CD4-positive, alpha-beta T cell treated with Interleukin-21 for 1 hour (primary cell): ENCODE results near the gene UBE2L3.
"Not testable (repeated sequence)": the region's sequence is repeated elsewhere in the genome, so short reads cannot be mapped to it uniquely, and the experiment has no call there.

Source experiments
- DNase-seq: peaks from one replicate; pipeline ENCODE4 v3.0.0-alpha.2; 2020

UBE2L3 gene

GRCh38 chr22:21573293-21573734 lies 5.8 kb downstream of the UBE2L3 start:
- no peak for DNase-seq

DNA sequence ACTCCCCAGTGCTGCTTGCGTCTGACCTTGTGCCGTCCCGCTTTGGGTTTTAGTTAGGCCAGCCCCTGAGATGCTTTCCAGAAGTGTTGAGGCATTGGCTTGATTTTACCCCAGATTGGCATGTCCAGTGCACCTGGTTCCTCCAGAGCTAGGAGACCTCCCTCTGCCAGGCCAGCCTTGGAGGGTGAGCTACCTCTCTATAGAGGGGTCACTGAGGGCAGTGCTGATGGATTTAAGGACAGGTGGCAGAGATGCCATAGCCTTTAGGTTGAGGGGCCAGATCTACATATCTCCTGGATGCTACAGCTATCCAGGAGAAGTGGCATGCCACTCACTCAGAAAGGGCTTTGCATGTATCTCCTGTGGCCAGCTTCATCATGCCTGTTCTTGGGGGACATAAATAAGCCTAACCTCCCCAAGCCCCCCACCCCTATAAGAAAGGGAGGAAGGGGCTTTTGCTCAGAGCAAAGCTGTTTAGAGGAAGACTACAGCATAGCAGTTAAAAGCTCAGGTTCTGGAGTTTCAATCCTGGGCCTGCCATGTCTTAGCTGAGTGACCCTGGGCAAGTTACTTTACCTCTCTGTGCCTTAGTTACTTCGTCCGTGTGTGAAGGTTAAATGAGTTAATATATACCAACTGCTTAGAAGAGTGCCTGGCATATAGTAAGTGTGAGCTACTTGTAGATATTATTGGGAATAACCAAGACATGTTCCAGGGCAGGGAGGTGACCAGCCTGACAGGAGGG lies 6.4 kb downstream of the UBE2L3 start:
- no peak for DNase-seq

DNA sequence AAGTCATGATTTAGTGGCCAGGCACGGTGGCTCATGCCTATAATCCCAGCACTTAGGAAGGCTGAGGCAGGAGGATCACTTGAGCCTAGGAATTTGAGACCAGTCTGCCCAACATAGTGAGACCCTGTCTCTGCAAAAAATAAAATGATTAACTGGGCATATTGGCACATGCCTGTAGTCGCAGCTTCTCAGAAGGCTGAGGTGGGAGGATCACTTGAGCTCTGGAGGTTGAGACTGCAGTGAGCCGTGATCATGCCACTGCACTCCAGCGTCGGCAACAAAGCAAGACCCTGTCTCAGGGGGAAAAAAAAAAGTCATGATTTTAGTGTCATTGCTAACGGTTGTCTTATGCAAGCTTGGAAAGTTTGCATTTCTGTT lies 11.9 kb downstream of the UBE2L3 start:
- no peak for DNase-seq

DNA sequence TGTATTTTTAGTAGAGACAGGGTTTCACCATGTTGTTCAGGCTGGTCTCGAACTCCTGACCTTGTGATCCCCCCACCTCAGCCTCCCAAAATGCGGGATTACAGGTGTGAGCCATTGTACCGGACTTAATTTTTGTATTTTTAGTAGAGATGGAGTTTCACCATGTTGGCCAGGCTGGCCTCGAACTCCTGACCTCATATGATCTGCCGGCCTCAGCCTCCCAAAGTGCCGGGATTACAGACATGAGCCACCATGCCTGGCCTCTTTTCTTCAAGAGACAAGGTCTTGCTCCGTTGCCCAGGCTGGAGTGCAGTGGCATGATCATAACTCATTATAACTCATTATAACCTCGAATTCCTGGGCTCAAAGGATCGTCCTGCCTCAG lies 13.1 kb downstream of the UBE2L3 start:
- not testable (repeated sequence) for DNase-seq

DNA sequence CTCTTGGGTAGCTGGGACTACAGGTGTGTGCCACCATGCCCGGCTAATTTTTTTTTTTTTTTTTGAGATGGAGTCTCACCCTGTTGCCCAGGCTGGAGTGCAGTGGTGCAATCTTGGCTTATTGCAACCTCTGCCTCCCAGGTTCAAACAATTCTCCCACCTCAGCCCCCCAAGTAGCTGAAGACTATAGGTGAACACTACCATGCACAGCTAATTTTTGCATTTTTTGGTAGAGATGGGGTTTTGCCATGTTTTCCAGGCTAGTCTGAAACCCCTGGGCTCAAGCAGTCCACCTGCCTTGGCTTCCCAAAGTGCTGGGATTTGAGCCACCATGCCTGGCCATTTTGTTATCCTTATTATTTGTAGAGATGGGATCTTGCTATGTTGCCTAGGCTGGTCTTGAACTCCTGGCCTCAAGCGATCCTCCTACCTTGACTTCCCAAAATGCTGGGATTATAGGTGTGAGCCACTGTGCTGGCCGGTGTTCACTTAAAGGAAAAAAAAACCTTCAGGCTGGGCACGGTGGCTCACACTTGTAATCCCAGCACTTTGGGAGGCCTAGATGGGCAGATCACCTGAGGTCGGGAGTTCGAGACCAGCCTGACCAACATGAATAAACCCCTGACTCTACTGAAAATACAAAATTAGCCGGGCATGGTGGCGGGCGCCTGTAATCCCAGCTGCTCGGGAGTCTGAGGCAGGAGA lies 13.6 kb downstream of the UBE2L3 start:
- not testable (repeated sequence) for DNase-seq

- no peak for DNase-seq
Observed at GRCh38 chr22:21582801-21583740, 15.6 kb downstream of the UBE2L3 start.

DNA sequence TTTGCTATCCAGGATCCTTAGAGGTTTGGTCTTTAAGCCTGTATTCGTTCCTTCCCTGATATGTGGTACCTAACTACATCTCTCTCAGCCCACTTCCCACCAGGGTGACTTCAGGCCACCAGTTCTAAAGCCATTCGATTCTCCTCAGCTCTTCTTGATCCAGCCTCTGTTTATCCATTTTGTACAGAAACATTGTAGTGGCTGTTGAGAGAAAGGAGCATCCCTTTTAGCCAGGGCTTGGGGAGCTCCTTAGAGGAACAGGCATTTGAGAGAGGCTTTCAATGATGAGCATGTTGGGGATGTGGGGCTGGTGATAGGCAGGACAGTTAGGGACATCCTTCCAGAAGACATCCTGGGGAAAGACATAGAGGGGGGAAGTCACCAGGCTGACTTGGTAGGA lies 17.9 kb downstream of the UBE2L3 start:
- DNase-seq: no peak

DNA sequence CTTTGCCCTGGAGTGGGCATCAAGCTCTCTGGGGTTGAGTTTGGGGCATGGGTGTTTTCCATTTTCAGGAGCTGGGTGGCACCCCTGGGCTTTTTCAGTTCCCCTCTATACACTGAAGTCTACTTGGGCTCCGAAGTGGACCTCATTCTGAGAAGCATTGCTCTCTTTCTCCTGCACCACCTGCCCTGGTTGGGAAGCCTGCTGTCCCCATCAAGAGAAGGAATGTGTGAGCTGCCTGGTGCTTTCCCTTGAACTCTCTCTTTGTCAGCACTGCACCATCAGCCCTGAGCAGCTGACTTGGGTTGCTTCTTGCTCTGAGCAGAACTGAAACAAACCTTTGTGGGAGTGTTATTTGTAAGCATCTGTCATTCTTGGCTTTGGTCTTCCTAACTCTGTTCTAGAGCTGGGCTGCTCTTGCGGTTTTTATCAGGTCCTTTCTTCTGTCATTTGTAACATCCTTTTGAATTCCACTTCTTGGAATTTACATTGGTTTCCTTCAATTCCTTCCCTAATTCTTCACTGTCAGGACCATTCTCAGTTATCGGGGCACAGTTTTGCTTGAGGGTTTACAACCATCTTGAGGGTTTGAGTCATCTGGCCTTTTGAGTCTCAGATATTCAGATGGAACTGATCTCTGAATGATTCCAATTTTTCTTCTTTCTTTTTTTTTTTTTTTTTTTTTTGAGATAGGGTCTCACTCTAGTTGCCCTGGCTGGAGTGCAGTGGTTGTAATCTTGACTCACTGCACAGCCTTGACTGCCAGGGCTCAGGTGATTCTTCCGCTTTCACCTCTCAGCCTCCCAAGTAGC lies 20.5 kb downstream of the UBE2L3 start:
- DNase-seq: peak; percentile 8

GRCh38 chr22:21589396-21589795 lies 21.9 kb downstream of the UBE2L3 start:
- DNase-seq: no peak

DNA sequence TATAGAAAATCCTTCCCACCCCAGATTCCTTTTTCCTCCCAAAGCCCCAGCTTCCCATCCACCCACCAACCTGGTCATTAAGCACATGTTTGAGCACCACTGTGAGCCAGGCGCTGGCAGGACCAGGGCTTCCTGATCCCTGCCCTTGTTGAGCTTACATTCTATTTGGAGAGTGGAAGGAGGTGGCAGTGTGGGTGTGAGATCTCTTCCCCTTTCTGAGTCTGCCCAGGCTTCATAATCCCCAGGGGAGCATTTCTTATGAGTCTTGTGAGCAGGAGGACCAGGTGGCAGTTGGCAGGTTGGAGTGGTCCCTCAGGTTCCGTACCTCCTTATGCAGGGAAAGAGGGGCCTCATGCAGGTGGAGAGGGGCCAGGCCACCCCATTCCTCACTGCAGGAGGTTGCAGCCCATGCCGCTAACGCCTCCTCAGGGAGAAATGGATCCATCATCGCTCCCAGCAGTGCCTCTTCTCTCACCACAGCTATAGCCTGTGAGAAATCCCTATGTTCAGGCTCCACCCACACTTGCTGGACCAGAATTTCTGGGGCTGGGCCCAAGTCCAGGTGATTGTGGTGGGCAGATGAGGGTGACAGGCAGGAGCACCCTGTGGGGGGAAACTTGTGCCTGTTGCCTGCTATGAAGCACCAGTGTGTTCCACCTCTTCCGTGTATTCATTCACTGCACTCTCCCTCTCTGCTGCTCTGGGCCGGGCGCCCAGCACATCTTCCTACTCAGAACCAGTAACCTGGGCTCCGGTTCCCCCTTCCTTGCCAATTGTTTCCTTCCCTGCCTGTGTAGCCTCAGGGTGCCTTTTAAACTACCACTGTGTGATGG lies 23.5 kb downstream of the UBE2L3 start:
- no peak for DNase-seq

- DNase-seq: no peak
Observed at GRCh38 chr22:21591695-21592094, 24.2 kb downstream of the UBE2L3 start.

- DNase-seq: no peak
Observed at GRCh38 chr22:21592422-21592821, 24.9 kb downstream of the UBE2L3 start.

DNA sequence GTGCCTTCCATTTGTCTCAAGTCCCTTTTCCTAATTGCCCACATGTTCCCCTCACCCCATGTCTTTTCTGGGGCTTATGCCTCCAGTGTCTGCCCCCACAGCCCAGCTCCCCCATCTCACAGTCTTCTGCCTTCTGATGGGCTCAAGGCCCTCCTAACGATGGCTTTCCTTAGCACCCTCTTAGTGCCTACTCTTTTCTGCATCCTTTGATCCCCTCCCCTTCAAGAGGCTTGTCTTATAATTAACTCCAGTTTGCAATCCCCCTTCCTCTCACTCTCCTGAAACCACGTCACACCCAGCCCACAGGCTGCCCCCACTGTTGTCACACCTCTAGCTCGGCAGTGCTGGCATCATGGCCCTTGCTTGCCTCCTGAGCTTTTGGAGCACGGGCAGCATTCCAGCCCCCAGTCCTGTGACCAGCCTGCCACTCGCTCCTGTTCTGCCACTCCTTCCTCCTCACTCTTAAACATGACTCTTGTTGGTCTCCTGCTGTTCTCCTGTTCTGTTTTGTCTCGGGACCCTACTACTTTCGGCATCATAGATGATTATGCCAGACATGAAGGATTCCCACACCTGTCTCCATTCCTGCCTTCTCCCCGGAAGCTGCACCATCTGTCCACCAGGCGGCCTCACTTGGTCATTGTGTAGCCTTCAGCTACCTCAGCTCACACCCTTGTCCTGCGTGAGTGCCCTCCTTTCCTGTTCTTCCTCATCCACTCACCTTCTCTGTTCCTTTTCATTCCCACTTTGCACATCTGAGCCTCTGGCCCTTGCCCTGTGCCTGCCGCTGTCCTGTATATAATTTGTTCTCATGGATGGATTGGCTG lies 26.1 kb downstream of the UBE2L3 start:
- DNase-seq: no peak

GRCh38 chr22:21594865-21595452 lies 27.4 kb downstream of the UBE2L3 start:
- DNase-seq: no peak

DNA sequence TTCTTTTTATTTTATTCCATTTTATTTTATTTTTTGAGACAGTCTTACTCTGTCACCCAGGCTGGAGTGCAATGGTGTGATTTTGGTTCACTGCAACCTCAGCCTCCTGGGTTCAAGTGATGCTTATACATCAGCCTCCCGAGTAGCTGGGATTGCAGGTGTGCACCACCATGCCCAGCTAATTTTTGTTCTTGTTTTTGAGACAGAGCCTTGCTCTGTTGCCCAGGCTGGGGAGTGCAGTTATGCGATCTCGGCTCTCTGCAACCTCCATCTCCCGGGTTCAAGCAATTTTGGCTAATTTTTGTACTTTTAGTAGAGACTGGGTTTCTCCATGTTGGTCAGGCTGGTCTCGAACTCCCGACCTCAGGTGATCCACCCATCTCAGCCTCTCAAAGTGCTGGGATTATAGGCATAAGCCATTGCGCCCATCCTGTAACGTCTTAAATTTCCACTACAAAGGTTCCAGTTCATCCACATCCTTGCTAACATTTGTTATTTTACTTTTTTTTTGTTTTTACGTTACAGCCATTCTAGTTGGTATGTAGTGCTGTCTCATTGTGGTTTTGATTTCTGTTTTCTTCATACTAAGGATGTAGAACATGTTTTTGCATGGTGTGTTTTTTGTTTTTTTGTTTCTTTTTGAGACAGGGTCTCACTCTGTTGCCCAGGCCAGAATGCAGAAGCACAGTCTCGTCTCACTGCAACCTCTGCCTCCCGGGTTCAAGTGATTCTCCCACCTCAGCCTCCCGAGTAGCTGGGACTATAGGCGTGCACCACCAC lies 29.0 kb downstream of the UBE2L3 start:
- not testable (repeated sequence) for DNase-seq

DNA sequence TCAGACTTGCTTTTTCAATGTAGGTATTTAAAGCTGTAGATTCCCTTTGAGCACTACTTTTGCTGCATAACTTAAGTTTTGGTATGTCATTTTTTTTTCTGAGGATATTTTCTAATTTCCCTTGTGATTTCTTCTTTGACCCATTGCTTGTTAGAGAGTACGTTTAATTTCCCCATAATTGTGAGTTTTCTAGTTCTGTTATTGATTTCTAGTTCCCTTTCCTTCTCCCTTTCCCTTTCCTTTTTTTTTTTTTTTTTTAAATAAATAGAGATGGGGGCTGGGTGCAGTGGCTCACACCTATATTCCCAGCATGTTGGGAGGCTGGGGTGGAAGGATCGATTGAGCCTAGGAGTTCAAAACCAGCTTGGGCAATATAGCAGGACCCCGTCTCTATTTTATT lies 30.8 kb downstream of the UBE2L3 start:
- DNase-seq: no peak

DNA sequence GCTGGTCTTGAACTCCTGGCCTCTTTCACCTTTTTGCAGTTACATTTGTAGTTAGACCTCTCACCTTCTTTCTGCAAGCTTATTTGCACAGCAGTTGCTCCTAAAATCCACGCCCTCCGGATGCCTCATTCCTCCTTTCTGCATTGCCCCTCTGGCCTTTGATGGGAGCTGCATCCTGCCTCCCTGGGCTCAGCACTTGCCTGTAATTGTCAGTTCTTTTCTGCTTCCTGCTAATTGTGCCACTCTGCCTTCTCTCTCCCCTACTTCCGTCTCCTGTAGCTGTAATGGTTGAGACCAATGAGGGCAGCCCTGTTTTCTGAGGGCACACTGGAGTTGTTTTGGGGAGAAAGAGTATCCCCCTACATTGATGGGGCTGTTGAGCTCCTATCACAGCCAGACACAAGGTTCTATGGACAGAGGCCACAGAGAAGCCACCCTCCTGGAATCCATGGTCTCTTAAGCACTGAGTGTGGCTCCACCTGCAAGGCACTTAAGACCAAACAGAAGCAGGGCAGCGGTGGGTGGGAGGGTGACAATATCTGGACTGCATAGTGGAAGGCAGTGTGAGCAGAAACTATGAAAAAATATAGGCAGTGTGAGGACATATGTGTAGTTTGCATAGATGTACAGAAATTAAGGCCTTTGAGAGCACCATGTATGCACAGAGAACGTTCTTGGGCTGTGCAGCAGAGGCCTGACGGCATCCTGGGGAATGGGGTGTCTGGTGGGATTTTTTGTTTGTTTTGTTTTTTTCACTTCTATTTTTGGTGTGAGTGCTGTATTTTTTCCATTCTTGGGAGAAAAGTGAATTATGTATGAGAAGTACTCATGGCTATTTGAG lies 31.8 kb downstream of the UBE2L3 start:
- no peak for DNase-seq

DNA sequence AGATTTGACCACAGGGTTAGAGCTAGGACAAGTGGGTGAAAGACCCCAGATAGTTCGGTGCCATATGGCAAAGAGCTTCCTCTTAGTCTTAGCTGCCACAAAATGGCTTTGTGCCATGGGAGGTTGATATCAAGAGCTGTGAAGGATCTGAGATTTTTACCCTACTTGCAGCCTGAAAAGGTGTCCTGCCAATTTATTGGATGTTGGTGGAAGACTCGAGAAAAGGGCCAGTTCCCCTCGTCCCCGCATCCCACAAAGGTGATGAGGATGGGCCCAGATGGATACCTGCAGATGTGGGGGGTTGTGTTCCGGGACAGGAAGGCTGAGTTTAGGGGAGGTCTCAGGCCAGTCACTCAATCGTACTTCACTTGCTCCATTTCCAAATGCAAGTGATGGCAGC lies 35.1 kb downstream of the UBE2L3 start:
- no peak for DNase-seq
